Mesangial cell (primary cell): Measurements from ENCODE around the gene ABCE1. TPM values are rescaled to one million over a fixed set of nuclear protein-coding genes. Genes with fewer than 3 reads are reported as not detected.

Source experiments
- total RNA-seq: library from RNA; depleted of rRNA; stranded (reverse); fragments of >200 nt; gene quantifications from 2 replicates; pipeline ENCODE4 v1.2.3, GENCODE V29; 2015

ABCE1 gene
- 43.6 and 133 TPM in 2 replicates for total RNA-seq

DNA sequence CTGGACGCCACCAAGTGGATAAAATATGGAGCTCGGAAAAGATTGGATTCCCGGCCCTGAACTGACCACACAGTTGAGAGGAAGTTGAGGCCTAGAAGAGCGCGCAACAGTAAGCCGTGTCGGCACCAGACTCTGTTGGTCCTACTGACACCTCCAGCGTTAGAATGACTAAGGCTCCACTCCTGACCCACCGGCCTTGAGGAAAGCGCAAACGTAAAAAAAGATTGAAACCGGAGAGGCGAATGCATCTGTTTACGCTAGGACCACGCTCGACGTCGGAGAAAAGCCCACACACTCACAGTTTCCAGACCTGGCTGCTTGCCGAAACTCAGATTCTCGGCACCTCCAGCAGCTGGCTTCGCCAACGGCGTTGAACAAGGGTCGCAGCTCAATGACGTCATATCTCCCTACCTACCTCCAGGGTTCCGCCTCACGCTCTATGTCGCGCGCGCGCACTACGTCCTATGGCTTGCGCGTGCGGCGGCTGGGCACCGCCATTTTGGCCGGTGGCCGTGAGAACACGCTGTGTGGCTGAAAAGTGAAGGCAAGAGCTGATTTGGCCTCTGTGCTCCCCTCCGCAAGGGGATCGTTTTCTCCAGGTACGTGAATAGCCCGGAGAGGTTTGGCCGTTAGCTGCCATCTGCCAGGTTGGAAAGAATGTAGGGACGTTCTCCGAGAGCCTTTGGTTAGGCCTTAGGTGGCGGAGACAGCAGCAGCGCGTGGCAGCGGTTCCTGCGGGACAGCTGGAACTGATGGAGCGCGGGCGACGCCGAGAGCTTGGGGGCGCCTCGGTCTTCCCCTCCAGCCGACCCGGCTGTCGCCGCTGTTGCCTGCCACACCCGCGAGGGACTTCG lies at the start of gene ABCE1, which contains the start of gene ANAPC10:
TSS of gene ABCE1 (plus strand) at position 491 of the 854 bp plus-strand sequence. CDS start 6,102 bp downstream, outside the sequence.
TSS of gene ANAPC10 (minus strand) at position 376 of the 854 bp plus-strand sequence. CDS start 2,097 bp downstream, outside the sequence.

Other genes with a start within 250 kb of the ABCE1 start
- gene ANAPC10, start 115 bp upstream of the ABCE1 start, total RNA-seq: 15.5 and 20.0 TPM in 2 replicates
- gene OTUD4, start 82.3 kb downstream of the ABCE1 start, total RNA-seq: 11.4 and 23.7 TPM in 2 replicates